ENCODE data around the gene KCNT2. TPM values are rescaled to one million over a fixed set of nuclear protein-coding genes. Genes with fewer than 3 reads are reported as not detected.

Gene KCNT2
- total and polyA plus RNA-seq, 2 of the 8 experiments (the other 6 are each of a cell fraction or from before 2014, with no cell fraction given): 2.3 to 10.2 TPM

GRCh38 chr1:196501760-196502428 is 106.3 kb downstream of the KCNT2 start:
- no peak for TF ChIP-seq NANOG (IDR thresholded peaks at IDR 0.05; ENCODE audit: insufficient read depth, low read depth, low read length, poor library complexity, severe bottlenecking)
- no peak for TF ChIP-seq SAP30 (IDR thresholded peaks at IDR 0.05; ENCODE audit: insufficient read depth, insufficient replicate concordance, low read length)
- no peak for TF ChIP-seq SIN3A (conservative IDR thresholded peaks at IDR 0.05 in 1 of 2, IDR thresholded peaks at IDR 0.05 in 1 of 2; ENCODE audit: low read depth in 1 of 2, low read length in 2 of 2)
- TF ChIP-seq, protein P1, sequence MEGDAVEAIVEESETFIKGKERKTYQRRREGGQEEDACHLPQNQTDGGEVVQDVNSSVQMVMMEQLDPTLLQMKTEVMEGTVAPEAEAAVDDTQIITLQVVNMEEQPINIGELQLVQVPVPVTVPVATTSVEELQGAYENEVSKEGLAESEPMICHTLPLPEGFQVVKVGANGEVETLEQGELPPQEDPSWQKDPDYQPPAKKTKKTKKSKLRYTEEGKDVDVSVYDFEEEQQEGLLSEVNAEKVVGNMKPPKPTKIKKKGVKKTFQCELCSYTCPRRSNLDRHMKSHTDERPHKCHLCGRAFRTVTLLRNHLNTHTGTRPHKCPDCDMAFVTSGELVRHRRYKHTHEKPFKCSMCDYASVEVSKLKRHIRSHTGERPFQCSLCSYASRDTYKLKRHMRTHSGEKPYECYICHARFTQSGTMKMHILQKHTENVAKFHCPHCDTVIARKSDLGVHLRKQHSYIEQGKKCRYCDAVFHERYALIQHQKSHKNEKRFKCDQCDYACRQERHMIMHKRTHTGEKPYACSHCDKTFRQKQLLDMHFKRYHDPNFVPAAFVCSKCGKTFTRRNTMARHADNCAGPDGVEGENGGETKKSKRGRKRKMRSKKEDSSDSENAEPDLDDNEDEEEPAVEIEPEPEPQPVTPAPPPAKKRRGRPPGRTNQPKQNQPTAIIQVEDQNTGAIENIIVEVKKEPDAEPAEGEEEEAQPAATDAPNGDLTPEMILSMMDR (IDR thresholded peaks at IDR 0.05; ENCODE audit: control extremely low read depth in 1 of 3, insufficient read depth in 1 of 3, low read depth in 1 of 3, low read length in 3 of 3): no peak
- TF ChIP-seq POLR2AphosphoS5 (IDR thresholded peaks at IDR 0.05; ENCODE audit: low read depth, low read length): no peak
- TF ChIP-seq JUND (IDR thresholded peaks at IDR 0.05; ENCODE audit: low read length): no peak
- H3K4me1 ChIP-seq (replicated peaks in 1 of 4; ENCODE audit: control insufficient read depth in 3 of 4, insufficient read depth in 4 of 4, low read length in 3 of 4): no peaks in the 10 kb centered on the region
- H3K4ac ChIP-seq (replicated peaks; ENCODE audit: insufficient read length, low read depth, low read length): no peak overlapping the region
- H3K27ac ChIP-seq (ENCODE audit: low read depth, low read length): no peak overlapping the region
- WGBS, 2 experiments (ENCODE audit: extremely low coverage in 1 of 2, insufficient coverage in 1 of 2, insufficient read length in 1 of 2, insufficient replicate concordance in 2 of 2, low coverage in 1 of 2, low lambda C conversion rate in 2 of 2, missing lambda C conversion rate in 1 of 2): 93% methylated on average over 8 of the region's 8 CpGs; no CpG with 5 or more reads in 1 of the 2 experiments
- H3K9ac ChIP-seq (replicated peaks in 1 of 4; ENCODE audit: extremely low read depth in 1 of 4, low read depth in 3 of 4, low read length in 3 of 4): no peak overlapping the region
- H3K23me2 ChIP-seq (ENCODE audit: low read depth, low read length): no peaks in the 10 kb centered on the region
- no peak overlapping the region for H3K18ac ChIP-seq (ENCODE audit: extremely low read depth, low read length)
- H2BK15ac ChIP-seq (ENCODE audit: low read length): no peak overlapping the region
- ChIA-PET POLR2A (ENCODE audit: partially characterized antibody) (interaction anchor here (0.7 kb wide), 1 partner anchor 26 kb away, joined by 3 read pairs; no protein-coding TSS in a partner anchor), CTCF (ENCODE audit: partially characterized antibody) (no interaction called here)
- H3K23ac ChIP-seq (ENCODE audit: insufficient read length): no peak overlapping the region
- H2AK5ac ChIP-seq (ENCODE audit: low read depth, low read length): no peak overlapping the region
- no peak overlapping the region for H3K56ac ChIP-seq (replicated peaks; ENCODE audit: insufficient read length, low read depth, low read length)
- no peak for DNase-seq (ENCODE audit: low read depth in 1 of 2, low spot score in 2 of 2)
- peaks cover 0 to 3% of the 10 kb centered on the region in 2 experiments for H4K20me1 ChIP-seq (replicated peaks in 1 of 2; ENCODE audit: control insufficient read depth in 1 of 2, insufficient read depth in 2 of 2, low read length in 2 of 2)
- H2BK12ac ChIP-seq (ENCODE audit: low read depth, low read length): no peak overlapping the region
- H4K8ac ChIP-seq (ENCODE audit: extremely low read depth, insufficient read depth, low read length): no peak overlapping the region
- H3K36me3 ChIP-seq (ENCODE audit: control insufficient read depth in 2 of 4, insufficient read depth in 4 of 4, low read length in 3 of 4): no peaks in the 10 kb centered on the region
- H3K27me3 ChIP-seq (replicated peaks in 1 of 4; ENCODE audit: control insufficient read depth in 3 of 4, extremely low read depth in 1 of 4, insufficient read depth in 3 of 4, low read length in 3 of 4): no peaks in the 10 kb centered on the region
- H3K14ac ChIP-seq (ENCODE audit: insufficient read length): no peak overlapping the region
- H2BK120ac ChIP-seq (replicated peaks; ENCODE audit: low read depth, low read length): no peak overlapping the region
- H3K4me3 ChIP-seq (ENCODE audit: extremely low read depth in 1 of 4, insufficient read depth in 2 of 4, low read depth in 3 of 4, low read length in 4 of 4): no peak overlapping the region
- no peak overlapping the region for H2BK20ac ChIP-seq (ENCODE audit: low read length)
- H2AFZ ChIP-seq (ENCODE audit: low read length): no peak overlapping the region
- no peak overlapping the region for H4K91ac ChIP-seq (replicated peaks; ENCODE audit: insufficient read length, low read length)
- no peak overlapping the region for H2BK5ac ChIP-seq (ENCODE audit: low read depth, low read length)
- FAIRE-seq: no peak
- no peak overlapping the region for H4K5ac ChIP-seq (ENCODE audit: insufficient read length, low read depth, low read length)
- no peak overlapping the region for H3K4me2 ChIP-seq (ENCODE audit: insufficient read depth in 1 of 2, low read depth in 2 of 2, low read length in 2 of 2)
- no peaks in the 10 kb centered on the region for H3K79me1 ChIP-seq (ENCODE audit: low read depth, low read length)
- peaks cover 0 to 35% of the 10 kb centered on the region in 2 experiments; a peak in 2 of 4 replicates for H3K79me2 ChIP-seq (ENCODE audit: control insufficient read depth in 1 of 2, insufficient read depth in 2 of 2, low read length in 2 of 2)
- H3K9me3 ChIP-seq (ENCODE audit: insufficient read depth in 2 of 2, low read depth in 1 of 2, low read length in 1 of 2): no peaks in the 10 kb centered on the region

Measured in H1 (cell line).